ENCODE measurements around the gene MFAP1. TPM values are rescaled to one million over a fixed set of nuclear protein-coding genes. Genes with fewer than 3 reads are reported as not detected.
A peak's percentile ranks its signal among the peaks of the same experiment; 100 is the strongest.

The MFAP1 gene
- total and polyA plus RNA-seq, 12 donors = 13.0 to 23.4 (median 20.7) TPM

- no peaks in the 10 kb centered on the region for H3K27me3 ChIP-seq
- H3K9me3 ChIP-seq = no peaks in the 10 kb centered on the region
- no peak for TF ChIP-seq CTCF (IDR thresholded peaks at IDR 0.05)
- DNase-seq (no peak), ATAC-seq (no peak)
- peaks cover 4 to 39% (median 17%) of the 10 kb centered on the region in 9 donors for H3K4me1 ChIP-seq
- no peak overlapping the region for H3K27ac ChIP-seq
- H3K36me3 ChIP-seq = peaks cover 0 to 54% (median 44%) of the 10 kb centered on the region in 9 donors
- intact Hi-C loops (cut with DNase I) = no loop called here
- WGBS, 2 donors = 58 to 70% methylated on average over 4 of the region's 4 CpGs
- H3K4me3 ChIP-seq = no peak overlapping the region
Observed at GRCh38 chr15:43774062-43774461, 50.4 kb downstream of the MFAP1 start.

- ATAC-seq = no peak
- TF ChIP-seq CTCF (IDR thresholded peaks at IDR 0.05) = no peak
- Histone ChIP-seq H3K9me3 (no peaks in the 10 kb centered on the region), H3K27ac (no peak overlapping the region), H3K36me3 (peaks cover 0 to 68% (median 56%) of the 10 kb centered on the region in 9 donors), H3K4me1 (peaks cover 1 to 33% (median 10%) of the 10 kb centered on the region in 9 donors), H3K27me3 (no peaks in the 10 kb centered on the region), H3K4me3 (no peak overlapping the region)
- intact Hi-C loops (cut with DNase I) = no loop called here
- no peak for DNase-seq
Observed at GRCh38 chr15:43772624-43773023, 51.9 kb downstream of the MFAP1 start.

- Histone ChIP-seq H3K27me3 (no peaks in the 10 kb centered on the region), H3K9me3 (no peaks in the 10 kb centered on the region), H3K36me3 (peaks cover 0 to 76% (median 65%) of the 10 kb centered on the region in 9 donors), H3K4me3 (no peak overlapping the region), H3K27ac (peak overlapping the region in 1 of 10 donors; percentile 41), H3K4me1 (peaks cover 0 to 30% (median 7%) of the 10 kb centered on the region in 9 donors)
- TF ChIP-seq CTCF (IDR thresholded peaks at IDR 0.05) = no peak
- peak in 1 of 8 donors; percentile 38 for ATAC-seq
- DNase-seq = no peak
- WGBS, 2 donors = 80 to 82% methylated on average over 2 of the region's 2 CpGs
- intact Hi-C loops (cut with DNase I) = no loop called here
Observed at GRCh38 chr15:43771816-43772215, 52.7 kb downstream of the MFAP1 start.

- no peaks in the 10 kb centered on the region for H3K9me3 ChIP-seq
- H3K4me3 ChIP-seq = no peak overlapping the region
- WGBS, 2 donors = 70 to 73% methylated on average over 5 of the region's 5 CpGs
- H3K4me1 ChIP-seq = peaks cover 0 to 22% (median 0%) of the 10 kb centered on the region in 9 donors
- H3K36me3 ChIP-seq = peaks cover 0 to 97% (median 84%) of the 10 kb centered on the region in 9 donors
- ATAC-seq = peak in 7 of 8 donors; percentile 30 to 62 (median 37)
- DNase-seq = peak; percentile 38 to 48
- TF ChIP-seq CTCF (IDR thresholded peaks at IDR 0.05) = peak; percentile 61 to 87 (median 78)
- intact Hi-C loops (cut with DNase I) = no loop called here
- no peak overlapping the region for H3K27ac ChIP-seq
- no peaks in the 10 kb centered on the region for H3K27me3 ChIP-seq
Observed at GRCh38 chr15:43769584-43770228, 54.8 kb downstream of the MFAP1 start.

Measured in heart right ventricle (tissue), 16 donors.